ENCODE data around the gene WDR55. TPM values are rescaled to one million over a fixed set of nuclear protein-coding genes. Genes with fewer than 3 reads are reported as not detected.

The WDR55 gene
- polyA plus RNA-seq, 1 of the 3 experiments (the other 2 are of a cell fraction) = 28.3 TPM

- TF ChIP-seq ZBTB33 (IDR thresholded peaks at IDR 0.05; ENCODE audit: borderline replicate concordance, low read depth) (0 out of 2 replicates have a peak, but pooled peaks have one; percentile 5), GABPA (IDR thresholded peaks at IDR 0.05; ENCODE audit: low read depth) (peak; percentile 90), TEAD4 (IDR thresholded peaks at IDR 0.05; ENCODE audit: borderline replicate concordance, insufficient read depth) (no peak), POLR2AphosphoS5 (IDR thresholded peaks at IDR 0.05; ENCODE audit: low read depth, low read length) (peak; percentile 97), EZH2phosphoT487 (IDR thresholded peaks at IDR 0.05; ENCODE audit: borderline replicate concordance, low read depth) (no peak), TAF1 (IDR thresholded peaks at IDR 0.05; ENCODE audit: borderline replicate concordance, low read depth, low read length) (peak; percentile 89), SMC3 (IDR thresholded peaks at IDR 0.05; ENCODE audit: low read depth, low read length) (no peak)
- TF ChIP-seq, protein P1, sequence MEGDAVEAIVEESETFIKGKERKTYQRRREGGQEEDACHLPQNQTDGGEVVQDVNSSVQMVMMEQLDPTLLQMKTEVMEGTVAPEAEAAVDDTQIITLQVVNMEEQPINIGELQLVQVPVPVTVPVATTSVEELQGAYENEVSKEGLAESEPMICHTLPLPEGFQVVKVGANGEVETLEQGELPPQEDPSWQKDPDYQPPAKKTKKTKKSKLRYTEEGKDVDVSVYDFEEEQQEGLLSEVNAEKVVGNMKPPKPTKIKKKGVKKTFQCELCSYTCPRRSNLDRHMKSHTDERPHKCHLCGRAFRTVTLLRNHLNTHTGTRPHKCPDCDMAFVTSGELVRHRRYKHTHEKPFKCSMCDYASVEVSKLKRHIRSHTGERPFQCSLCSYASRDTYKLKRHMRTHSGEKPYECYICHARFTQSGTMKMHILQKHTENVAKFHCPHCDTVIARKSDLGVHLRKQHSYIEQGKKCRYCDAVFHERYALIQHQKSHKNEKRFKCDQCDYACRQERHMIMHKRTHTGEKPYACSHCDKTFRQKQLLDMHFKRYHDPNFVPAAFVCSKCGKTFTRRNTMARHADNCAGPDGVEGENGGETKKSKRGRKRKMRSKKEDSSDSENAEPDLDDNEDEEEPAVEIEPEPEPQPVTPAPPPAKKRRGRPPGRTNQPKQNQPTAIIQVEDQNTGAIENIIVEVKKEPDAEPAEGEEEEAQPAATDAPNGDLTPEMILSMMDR (IDR thresholded peaks at IDR 0.05) = no peak
- TF ChIP-seq, protein P2, sequence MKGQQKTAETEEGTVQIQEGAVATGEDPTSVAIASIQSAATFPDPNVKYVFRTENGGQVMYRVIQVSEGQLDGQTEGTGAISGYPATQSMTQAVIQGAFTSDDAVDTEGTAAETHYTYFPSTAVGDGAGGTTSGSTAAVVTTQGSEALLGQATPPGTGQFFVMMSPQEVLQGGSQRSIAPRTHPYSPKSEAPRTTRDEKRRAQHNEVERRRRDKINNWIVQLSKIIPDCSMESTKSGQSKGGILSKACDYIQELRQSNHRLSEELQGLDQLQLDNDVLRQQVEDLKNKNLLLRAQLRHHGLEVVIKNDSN (IDR thresholded peaks at IDR 0.05; ENCODE audit: borderline replicate concordance, low read depth) = no peak
Observed at GRCh38 chr5:140664359-140665119, at the start of gene WDR55 (continued).

DNA sequence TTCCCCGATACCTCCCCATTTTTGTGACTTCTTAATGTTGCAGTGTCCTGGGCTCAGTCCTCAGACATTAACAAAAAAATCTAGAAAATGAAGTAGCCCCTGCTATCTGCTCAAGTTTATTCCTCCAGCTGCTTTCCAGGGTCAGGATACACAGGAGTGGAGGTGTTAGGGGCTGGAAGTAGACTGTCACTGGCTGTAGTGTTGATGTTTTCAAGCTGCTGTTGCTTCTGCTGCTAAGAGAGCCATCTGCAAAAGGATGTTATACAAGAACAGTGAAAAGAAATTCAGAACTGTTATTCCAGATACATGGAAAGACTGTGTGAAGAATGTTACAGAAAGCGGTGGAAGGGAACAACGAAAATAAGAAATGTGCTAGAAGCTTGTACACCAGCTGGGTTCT, 42.4 kb upstream of the WDR55 start:
- H4K20me1 ChIP-seq (ENCODE audit: insufficient read depth) = no peaks in the 10 kb centered on the region
- H3K9me2 ChIP-seq = no peaks in the 10 kb centered on the region
- POLR2A ChIA-PET = interaction anchor here (0.6 kb wide), 1 partner anchor 25 kb away, joined by 3 read pairs; no protein-coding TSS in a partner anchor
- no peaks in the 10 kb centered on the region; a peak in 1 of 4 replicates for H3K4me1 ChIP-seq (ENCODE audit: control insufficient read depth in 1 of 2, insufficient read depth in 2 of 2, low read depth in 1 of 2, low read length in 1 of 2)
- CTCF ChIA-PET = interaction anchor here (1.1 kb wide), 1 partner anchor 18 kb away, joined by 3 read pairs; no protein-coding TSS in a partner anchor
- H3K27me3 ChIP-seq (ENCODE audit: insufficient read depth) = no peaks in the 10 kb centered on the region; the same call in 1 of the 2 replicates
- H3K4me3 ChIP-seq (ENCODE audit: low read depth in 2 of 2, low read length in 1 of 2) = no peak overlapping the region
- H3K4me2 ChIP-seq = no peak overlapping the region
- no peak overlapping the region for H3K9ac ChIP-seq
- no peaks in the 10 kb centered on the region for H3F3A ChIP-seq (replicated peaks; ENCODE audit: insufficient read depth)
- 83% methylated on average over 3 of the region's 3 CpGs for WGBS (ENCODE audit: low lambda C conversion rate)
- TF ChIP-seq USF2 (IDR thresholded peaks at IDR 0.05; ENCODE audit: borderline replicate concordance, low read depth, low read length) (no peak), POLR2AphosphoS5 (IDR thresholded peaks at IDR 0.05; ENCODE audit: low read depth, low read length) (no peak), MAX (IDR thresholded peaks at IDR 0.05; ENCODE audit: low read depth) (no peak), RCOR1 (IDR thresholded peaks at IDR 0.05; ENCODE audit: low read length) (no peak)
- TF ChIP-seq, protein P3, sequence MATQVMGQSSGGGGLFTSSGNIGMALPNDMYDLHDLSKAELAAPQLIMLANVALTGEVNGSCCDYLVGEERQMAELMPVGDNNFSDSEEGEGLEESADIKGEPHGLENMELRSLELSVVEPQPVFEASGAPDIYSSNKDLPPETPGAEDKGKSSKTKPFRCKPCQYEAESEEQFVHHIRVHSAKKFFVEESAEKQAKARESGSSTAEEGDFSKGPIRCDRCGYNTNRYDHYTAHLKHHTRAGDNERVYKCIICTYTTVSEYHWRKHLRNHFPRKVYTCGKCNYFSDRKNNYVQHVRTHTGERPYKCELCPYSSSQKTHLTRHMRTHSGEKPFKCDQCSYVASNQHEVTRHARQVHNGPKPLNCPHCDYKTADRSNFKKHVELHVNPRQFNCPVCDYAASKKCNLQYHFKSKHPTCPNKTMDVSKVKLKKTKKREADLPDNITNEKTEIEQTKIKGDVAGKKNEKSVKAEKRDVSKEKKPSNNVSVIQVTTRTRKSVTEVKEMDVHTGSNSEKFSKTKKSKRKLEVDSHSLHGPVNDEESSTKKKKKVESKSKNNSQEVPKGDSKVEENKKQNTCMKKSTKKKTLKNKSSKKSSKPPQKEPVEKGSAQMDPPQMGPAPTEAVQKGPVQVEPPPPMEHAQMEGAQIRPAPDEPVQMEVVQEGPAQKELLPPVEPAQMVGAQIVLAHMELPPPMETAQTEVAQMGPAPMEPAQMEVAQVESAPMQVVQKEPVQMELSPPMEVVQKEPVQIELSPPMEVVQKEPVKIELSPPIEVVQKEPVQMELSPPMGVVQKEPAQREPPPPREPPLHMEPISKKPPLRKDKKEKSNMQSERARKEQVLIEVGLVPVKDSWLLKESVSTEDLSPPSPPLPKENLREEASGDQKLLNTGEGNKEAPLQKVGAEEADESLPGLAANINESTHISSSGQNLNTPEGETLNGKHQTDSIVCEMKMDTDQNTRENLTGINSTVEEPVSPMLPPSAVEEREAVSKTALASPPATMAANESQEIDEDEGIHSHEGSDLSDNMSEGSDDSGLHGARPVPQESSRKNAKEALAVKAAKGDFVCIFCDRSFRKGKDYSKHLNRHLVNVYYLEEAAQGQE (IDR thresholded peaks at IDR 0.05; ENCODE audit: low read depth, low read length) = no peak
- TF ChIP-seq, protein P1 (IDR thresholded peaks at IDR 0.05) = no peak
- TF ChIP-seq, protein P2 (IDR thresholded peaks at IDR 0.05; ENCODE audit: borderline replicate concordance, low read depth) = no peak
- no peak for DNase-seq
- H3K27ac ChIP-seq (ENCODE audit: low read depth in 2 of 2, low read length in 1 of 2) = no peak overlapping the region
- no peak overlapping the region for H2AFZ ChIP-seq (ENCODE audit: low read depth)
- H3K79me2 ChIP-seq (ENCODE audit: insufficient read depth) = no peaks in the 10 kb centered on the region
- no peaks in the 10 kb centered on the region for H3K9me3 ChIP-seq
- no peaks in the 10 kb centered on the region for H3K36me3 ChIP-seq (replicated peaks in 1 of 2; ENCODE audit: control insufficient read depth in 1 of 2, insufficient read depth in 2 of 2, low read length in 1 of 2)

Measured in SK-N-SH (cell line).